ENCODE data around the gene GAS2.

DNA sequence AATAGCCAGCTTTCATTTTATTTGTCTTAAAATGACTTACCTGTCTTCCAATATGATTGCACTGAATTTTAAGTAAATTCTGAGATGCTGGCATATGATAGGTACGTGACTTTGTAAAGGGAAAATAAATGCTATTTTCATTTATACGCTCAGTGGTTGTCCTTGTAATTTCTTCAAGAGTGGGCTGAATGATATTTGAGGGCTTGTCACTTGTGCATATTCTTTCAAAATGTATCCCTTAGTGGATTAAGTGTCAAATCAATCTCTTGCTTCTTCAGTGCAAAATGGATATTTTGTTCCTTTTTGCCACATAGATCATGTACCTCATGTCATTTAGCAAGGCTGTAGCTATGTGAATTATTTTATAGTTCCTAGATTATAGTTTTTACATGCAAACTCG is 56.9 kb downstream of the GAS2 start:
- TF ChIP-seq, protein P1, sequence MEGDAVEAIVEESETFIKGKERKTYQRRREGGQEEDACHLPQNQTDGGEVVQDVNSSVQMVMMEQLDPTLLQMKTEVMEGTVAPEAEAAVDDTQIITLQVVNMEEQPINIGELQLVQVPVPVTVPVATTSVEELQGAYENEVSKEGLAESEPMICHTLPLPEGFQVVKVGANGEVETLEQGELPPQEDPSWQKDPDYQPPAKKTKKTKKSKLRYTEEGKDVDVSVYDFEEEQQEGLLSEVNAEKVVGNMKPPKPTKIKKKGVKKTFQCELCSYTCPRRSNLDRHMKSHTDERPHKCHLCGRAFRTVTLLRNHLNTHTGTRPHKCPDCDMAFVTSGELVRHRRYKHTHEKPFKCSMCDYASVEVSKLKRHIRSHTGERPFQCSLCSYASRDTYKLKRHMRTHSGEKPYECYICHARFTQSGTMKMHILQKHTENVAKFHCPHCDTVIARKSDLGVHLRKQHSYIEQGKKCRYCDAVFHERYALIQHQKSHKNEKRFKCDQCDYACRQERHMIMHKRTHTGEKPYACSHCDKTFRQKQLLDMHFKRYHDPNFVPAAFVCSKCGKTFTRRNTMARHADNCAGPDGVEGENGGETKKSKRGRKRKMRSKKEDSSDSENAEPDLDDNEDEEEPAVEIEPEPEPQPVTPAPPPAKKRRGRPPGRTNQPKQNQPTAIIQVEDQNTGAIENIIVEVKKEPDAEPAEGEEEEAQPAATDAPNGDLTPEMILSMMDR (IDR thresholded peaks at IDR 0.05) = no peak
- TF ChIP-seq POLR2A (IDR thresholded peaks at IDR 0.05) = no peak
